PC-9 (cell line): Measurements from ENCODE around the gene BCL11A.

ENCODE experiments used
- EZH2 ChIP-seq: fragments of 200-600 bp; sonication (generic); IDR thresholded peaks from 2 replicates; pipeline ENCODE4 v1.8.0; 2017; ENCODE audit warnings: antibody characterized with exemption, low read depth
- TF ChIP-seq, protein P1 (sequence below): fragments of 200-600 bp; sonication (generic); conservative IDR thresholded peaks from 2 replicates; pipeline ENCODE4 v1.6.1; 2017; ENCODE audit warnings: mixed run types, antibody characterized with exemption, mild to moderate bottlenecking, moderate library complexity

DNA sequence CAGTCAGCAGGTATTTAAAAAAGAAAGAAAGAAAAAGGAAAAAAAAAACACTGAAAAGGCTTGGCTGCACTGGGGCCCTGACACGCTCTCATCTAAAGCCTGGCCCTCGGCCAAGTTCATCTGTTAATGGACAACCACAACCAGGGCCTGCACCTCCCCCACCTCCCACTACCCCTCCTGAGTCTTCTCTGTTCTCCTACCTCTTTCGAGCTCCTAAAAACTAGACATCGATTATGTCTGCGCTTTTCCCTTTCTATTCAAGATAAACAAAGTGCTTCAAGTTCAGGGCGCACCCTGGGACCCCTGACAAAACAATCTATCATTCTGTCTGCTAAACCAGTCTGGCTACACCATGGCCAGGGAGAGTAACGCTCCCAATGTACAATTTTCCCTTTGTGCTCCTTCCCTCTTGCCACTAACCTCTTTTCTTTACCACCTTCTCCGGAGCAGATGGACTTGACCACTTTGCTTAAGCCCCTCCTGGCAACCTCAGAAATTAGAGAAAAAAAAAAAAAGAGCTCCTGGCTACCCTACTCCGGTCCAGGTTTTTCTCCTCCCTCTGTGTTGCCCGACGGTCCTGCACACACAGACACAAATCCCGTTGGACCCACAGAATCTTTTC, 22.7 kb downstream of the BCL11A start:
- TF ChIP-seq, protein P1, sequence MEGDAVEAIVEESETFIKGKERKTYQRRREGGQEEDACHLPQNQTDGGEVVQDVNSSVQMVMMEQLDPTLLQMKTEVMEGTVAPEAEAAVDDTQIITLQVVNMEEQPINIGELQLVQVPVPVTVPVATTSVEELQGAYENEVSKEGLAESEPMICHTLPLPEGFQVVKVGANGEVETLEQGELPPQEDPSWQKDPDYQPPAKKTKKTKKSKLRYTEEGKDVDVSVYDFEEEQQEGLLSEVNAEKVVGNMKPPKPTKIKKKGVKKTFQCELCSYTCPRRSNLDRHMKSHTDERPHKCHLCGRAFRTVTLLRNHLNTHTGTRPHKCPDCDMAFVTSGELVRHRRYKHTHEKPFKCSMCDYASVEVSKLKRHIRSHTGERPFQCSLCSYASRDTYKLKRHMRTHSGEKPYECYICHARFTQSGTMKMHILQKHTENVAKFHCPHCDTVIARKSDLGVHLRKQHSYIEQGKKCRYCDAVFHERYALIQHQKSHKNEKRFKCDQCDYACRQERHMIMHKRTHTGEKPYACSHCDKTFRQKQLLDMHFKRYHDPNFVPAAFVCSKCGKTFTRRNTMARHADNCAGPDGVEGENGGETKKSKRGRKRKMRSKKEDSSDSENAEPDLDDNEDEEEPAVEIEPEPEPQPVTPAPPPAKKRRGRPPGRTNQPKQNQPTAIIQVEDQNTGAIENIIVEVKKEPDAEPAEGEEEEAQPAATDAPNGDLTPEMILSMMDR: no peak
- TF ChIP-seq EZH2: no peak
